GM23248 (cell line): ENCODE measurements around the gene MTCH1. TPM values are rescaled to one million over a fixed set of nuclear protein-coding genes. Genes with fewer than 3 reads are reported as not detected.
"Not testable (repeated sequence)": the region's sequence is repeated elsewhere in the genome, so short reads cannot be mapped to it uniquely, and the experiment has no call there.

Source experiments
- DNase-seq: peaks from one replicate; pipeline ENCODE4 v3.0.0-alpha.2; 2015
- H2AFZ ChIP-seq: fragments of 200-600 bp; sonication (generic); 2 replicates; pipeline ENCODE4 v1.6.1; 2016; ENCODE audit warnings: antibody characterized with exemption
- H3F3A ChIP-seq: fragments of 200-600 bp; sonication (generic); 2 replicates; pipeline ENCODE4 v1.6.1; 2016; ENCODE audit warnings: mild to moderate bottlenecking, antibody characterized with exemption, mixed run types; ENCODE audit not compliant: insufficient read depth
- H3K27ac ChIP-seq: fragments of 200-600 bp; sonication (generic); 2 replicates; pipeline ENCODE4 v1.5.1; 2016; ENCODE audit warnings: mild to moderate bottlenecking
- H3K27me3 ChIP-seq: fragments of 200-600 bp; sonication (generic); replicated peaks from 2 replicates; pipeline ENCODE4 v1.6.1; 2016; ENCODE audit warnings: mild to moderate bottlenecking; ENCODE audit not compliant: insufficient read depth
- H3K36me3 ChIP-seq: fragments of 200-600 bp; sonication (generic); 2 replicates; pipeline ENCODE4 v1.6.1; 2016; ENCODE audit warnings: low read depth, mild to moderate bottlenecking
- H3K4me1 ChIP-seq: fragments of 200-600 bp; sonication (generic); 2 replicates; pipeline ENCODE4 v1.6.1; 2016; ENCODE audit warnings: mild to moderate bottlenecking; ENCODE audit not compliant: insufficient read depth
- H3K4me2 ChIP-seq: fragments of 200-600 bp; sonication (generic); one replicate; pipeline ENCODE4 v1.6.1; 2016; ENCODE audit warnings: mild to moderate bottlenecking; ENCODE audit not compliant: unreplicated experiment
- H3K4me3 ChIP-seq: fragments of 200-600 bp; sonication (generic); 2 replicates; pipeline ENCODE4 v1.5.1; 2016; ENCODE audit warnings: mild to moderate bottlenecking
- H3K79me2 ChIP-seq: fragments of 200-600 bp; sonication (generic); 2 replicates; pipeline ENCODE4 v1.6.1; 2016; ENCODE audit warnings: mild to moderate bottlenecking; ENCODE audit not compliant: insufficient read depth
- H3K9ac ChIP-seq: fragments of 200-600 bp; sonication (generic); 2 replicates; pipeline ENCODE4 v1.6.1; 2016; ENCODE audit warnings: mild to moderate bottlenecking
- H3K9me2 ChIP-seq: fragments of 200-600 bp; sonication (generic); 2 replicates; pipeline ENCODE4 v1.6.1; 2016; ENCODE audit warnings: mixed run types, mild to moderate bottlenecking, moderate library complexity; ENCODE audit not compliant: insufficient read depth
- H3K9me3 ChIP-seq: fragments of 200-600 bp; sonication (generic); one replicate; pipeline ENCODE4 v1.6.1; 2017; ENCODE audit warnings: low read depth
- H4K20me1 ChIP-seq: fragments of 200-600 bp; sonication (generic); 2 replicates; pipeline ENCODE4 v1.6.0; 2016; ENCODE audit not compliant: insufficient read depth
- EZH2 ChIP-seq: fragments of 200-600 bp; sonication (generic); IDR thresholded peaks from 2 replicates; pipeline ENCODE4 v1.6.1; 2018; ENCODE audit warnings: antibody characterized with exemption, mild to moderate bottlenecking; ENCODE audit not compliant: insufficient read depth, poor library complexity, severe bottlenecking
- EZH2phosphoT487 ChIP-seq: fragments of 200-600 bp; sonication (generic); IDR thresholded peaks from 2 replicates; pipeline ENCODE4 v1.6.1; 2018; ENCODE audit warnings: antibody characterized with exemption, moderate library complexity, mild to moderate bottlenecking, low read depth; ENCODE audit not compliant: insufficient read depth
- WGBS, 2 experiments: methylation state at CpG; one replicate each; pipeline ENCODE4 v1.1.6; 2015 to 2017; ENCODE audit warnings: low lambda C conversion rate in 2 of 2, low coverage in 1 of 2; ENCODE audit errors: missing lambda C conversion rate in 2 of 2; 5-methylcytosine and 5-hydroxymethylcytosine counted together
- in situ Hi-C: fragments of 300-500 bp; cut with MboI; formaldehyde crosslinking; loops from 2 replicates; pipeline ENCODE4 v1.15.0; 2020
- polyA plus RNA-seq: library from polyadenylated mRNA; unstranded; fragments of >200 nt; fragmentation: Nextera tagmentation; extraction: Ambion mirVana; gene quantifications from 2 replicates; pipeline ENCODE4 v1.2.1, GENCODE V29; 2016
- total RNA-seq: library from RNA; depleted of rRNA; stranded (reverse); fragments of >200 nt; shearing (Covaris generic); gene quantifications from 2 replicates; pipeline ENCODE4 v1.2.3, GENCODE V29; 2014

MTCH1 gene
- total and polyA plus RNA-seq, 2 experiments from 2014 or later = 370 to 473 TPM

- Histone ChIP-seq H3K4me3 (no peak overlapping the region), H3K79me2 (no peaks in the 10 kb centered on the region), H3K4me1 (no peaks in the 10 kb centered on the region), H3K36me3 (no peaks in the 10 kb centered on the region), H3K9ac (no peak overlapping the region), H3K27me3 (no peaks in the 10 kb centered on the region), H4K20me1 (no peaks in the 10 kb centered on the region), H3K4me2 (no peak overlapping the region), H3K27ac (no peak overlapping the region), H3F3A (no peaks in the 10 kb centered on the region), H2AFZ (no peak overlapping the region), H3K9me2 (no peaks in the 10 kb centered on the region), H3K9me3 (no peaks in the 10 kb centered on the region)
- DNase-seq = no peak
- TF ChIP-seq EZH2 (no peak), EZH2phosphoT487 (no peak)
- WGBS, 2 experiments = 65 to 71% methylated on average over 10 to 15 of the region's 15 CpGs
- in situ Hi-C loops = no loop called here
Measured at GRCh38 chr6:36999061-36999750, 13.2 kb upstream of the MTCH1 start.

GRCh38 chr6:36998723-36999038 lies 12.7 kb upstream of the MTCH1 start:
- H3K4me2 ChIP-seq = no peak overlapping the region
- no peaks in the 10 kb centered on the region for H3K9me2 ChIP-seq
- no peaks in the 10 kb centered on the region for H3K9me3 ChIP-seq
- no peak overlapping the region for H3K4me3 ChIP-seq
- H3K9ac ChIP-seq = no peak overlapping the region
- no peak overlapping the region for H3K27ac ChIP-seq
- DNase-seq = no peak
- no peaks in the 10 kb centered on the region for H3K4me1 ChIP-seq
- no peaks in the 10 kb centered on the region for H3F3A ChIP-seq
- in situ Hi-C loops = no loop called here
- TF ChIP-seq EZH2phosphoT487 = no peak
- no peak for TF ChIP-seq EZH2
- no peaks in the 10 kb centered on the region for H3K36me3 ChIP-seq
- H2AFZ ChIP-seq = no peak overlapping the region
- H3K79me2 ChIP-seq = no peaks in the 10 kb centered on the region
- 79 to 82% methylated on average over 8 of the region's 8 CpGs for WGBS, 2 experiments
- H3K27me3 ChIP-seq = no peaks in the 10 kb centered on the region
- H4K20me1 ChIP-seq = no peaks in the 10 kb centered on the region

- no peak for DNase-seq
- H3K4me3 ChIP-seq = no peak overlapping the region
- no peaks in the 10 kb centered on the region for H4K20me1 ChIP-seq
- no peaks in the 10 kb centered on the region for H3K79me2 ChIP-seq
- in situ Hi-C loops = no loop called here
- TF ChIP-seq EZH2phosphoT487 (no peak), EZH2 (no peak)
- no peak overlapping the region for H3K9ac ChIP-seq
- H3K36me3 ChIP-seq = no peaks in the 10 kb centered on the region
- no peaks in the 10 kb centered on the region for H3K9me3 ChIP-seq
- H3K4me2 ChIP-seq = no peak overlapping the region
- no peaks in the 10 kb centered on the region for H3K9me2 ChIP-seq
- H2AFZ ChIP-seq = no peak overlapping the region
- 61 to 64% methylated on average over 18 of the region's 18 CpGs for WGBS, 2 experiments
- no peak overlapping the region for H3K27ac ChIP-seq
- H3K4me1 ChIP-seq = no peaks in the 10 kb centered on the region
- H3K27me3 ChIP-seq = no peaks in the 10 kb centered on the region
- no peaks in the 10 kb centered on the region for H3F3A ChIP-seq
Measured at GRCh38 chr6:36997811-36998722, 12.1 kb upstream of the MTCH1 start.

- H3K9ac ChIP-seq, H3K9me3 ChIP-seq, H3K4me2 ChIP-seq, H4K20me1 ChIP-seq, DNase-seq, H3F3A ChIP-seq, H3K4me3 ChIP-seq, H3K27ac ChIP-seq, H3K9me2 ChIP-seq, H3K36me3 ChIP-seq, H3K27me3 ChIP-seq, in situ Hi-C loops, H3K4me1 ChIP-seq, H2AFZ ChIP-seq, H3K79me2 ChIP-seq: not testable (repeated sequence)
- 88 to 89% methylated on average over 2 of the region's 2 CpGs for WGBS, 2 experiments
Measured at GRCh38 chr6:36990401-36990800, 4.4 kb upstream of the MTCH1 start.
